NT2/D1 (cell line): ENCODE measurements around the gene TACC2.
A peak's percentile ranks its signal among the peaks of the same experiment; 100 is the strongest.

Experiments used
- DNase-seq: peaks from one replicate; pipeline ENCODE4 v3.0.0-alpha.2; 2011; ENCODE audit warnings: low read depth, low spot score
- H3K27me3 ChIP-seq: 2 replicates; pipeline ENCODE4 v1.6.0; 2011; ENCODE audit warnings: mild to moderate bottlenecking; ENCODE audit not compliant: insufficient read length, insufficient read depth
- H3K36me3 ChIP-seq: 2 replicates; pipeline ENCODE4 v1.6.1; 2011; ENCODE audit warnings: mild to moderate bottlenecking, low read length, mixed read lengths; ENCODE audit not compliant: insufficient read depth, insufficient read length
- H3K4me1 ChIP-seq: 2 replicates; pipeline ENCODE4 v1.5.1; 2011; ENCODE audit not compliant: insufficient read depth, insufficient read length
- H3K4me3 ChIP-seq: 2 replicates; pipeline ENCODE4 v1.5.1; 2011; ENCODE audit warnings: low read depth; ENCODE audit not compliant: insufficient read length
- H3K9ac ChIP-seq: 2 replicates; pipeline ENCODE4 v1.6.0; 2011; ENCODE audit warnings: low read depth; ENCODE audit not compliant: insufficient read length
- H3K9me3 ChIP-seq: 2 replicates; pipeline ENCODE4 v1.5.1; 2011; ENCODE audit warnings: mild to moderate bottlenecking, low read length; ENCODE audit not compliant: insufficient read depth
- SUZ12 ChIP-seq: IDR thresholded peaks from 2 replicates; pipeline ENCODE4 v1.6.1; 2011; ENCODE audit not compliant: insufficient read length, insufficient read depth; ENCODE audit errors: extremely low read depth
- YY1 ChIP-seq: IDR thresholded peaks from 2 replicates; pipeline ENCODE4 v1.6.1; 2011; ENCODE audit not compliant: insufficient read length, insufficient read depth
- ZNF274 ChIP-seq: IDR thresholded peaks from 2 replicates; pipeline ENCODE4 v1.6.1; 2011; ENCODE audit warnings: mild to moderate bottlenecking, low read depth, low read length

The TACC2 gene

GRCh38 chr10:122285506-122286444 lies 296.8 kb downstream of the TACC2 start:
- H3K27me3 ChIP-seq: no peaks in the 10 kb centered on the region
- H3K36me3 ChIP-seq: no peaks in the 10 kb centered on the region
- H3K9me3 ChIP-seq: no peaks in the 10 kb centered on the region
- peaks cover 14% of the 10 kb centered on the region for H3K4me1 ChIP-seq
- no peak for DNase-seq
- H3K4me3 ChIP-seq: no peak overlapping the region
- no peak overlapping the region for H3K9ac ChIP-seq
- TF ChIP-seq YY1 (no peak), SUZ12 (no peak), ZNF274 (no peak)

GRCh38 chr10:122286867-122287266 lies 297.9 kb downstream of the TACC2 start:
- no peak for DNase-seq
- Histone ChIP-seq H3K9me3 (no peaks in the 10 kb centered on the region), H3K4me1 (peaks cover 14% of the 10 kb centered on the region), H3K9ac (no peak overlapping the region), H3K27me3 (no peaks in the 10 kb centered on the region), H3K36me3 (no peaks in the 10 kb centered on the region), H3K4me3 (no peak overlapping the region)
- no peak for TF ChIP-seq SUZ12
- TF ChIP-seq ZNF274: no peak
- TF ChIP-seq YY1: no peak

GRCh38 chr10:122287570-122287969 lies 298.6 kb downstream of the TACC2 start:
- no peaks in the 10 kb centered on the region for H3K27me3 ChIP-seq
- H3K4me3 ChIP-seq: no peak overlapping the region
- TF ChIP-seq ZNF274 (no peak), SUZ12 (no peak), YY1 (no peak)
- no peaks in the 10 kb centered on the region for H3K36me3 ChIP-seq
- H3K4me1 ChIP-seq: peaks cover 12% of the 10 kb centered on the region
- no peaks in the 10 kb centered on the region for H3K9me3 ChIP-seq
- DNase-seq: no peak
- no peak overlapping the region for H3K9ac ChIP-seq

GRCh38 chr10:122288262-122288661 lies 299.3 kb downstream of the TACC2 start:
- Histone ChIP-seq H3K9ac (peak overlapping the region; percentile 29), H3K27me3 (no peaks in the 10 kb centered on the region), H3K9me3 (no peaks in the 10 kb centered on the region), H3K36me3 (no peaks in the 10 kb centered on the region), H3K4me1 (peaks cover 10% of the 10 kb centered on the region), H3K4me3 (no peak overlapping the region)
- no peak for DNase-seq
- no peak for TF ChIP-seq YY1
- no peak for TF ChIP-seq ZNF274
- TF ChIP-seq SUZ12: no peak

- H3K4me1 ChIP-seq: peaks cover 10% of the 10 kb centered on the region
- no peak overlapping the region for H3K4me3 ChIP-seq
- no peak for DNase-seq
Observed at GRCh38 chr10:122288917-122289316, 300.0 kb downstream of the TACC2 start.

GRCh38 chr10:122290334-122290733 lies 301.4 kb downstream of the TACC2 start:
- no peaks in the 10 kb centered on the region for H3K27me3 ChIP-seq
- TF ChIP-seq YY1 (no peak), ZNF274 (no peak), SUZ12 (no peak)
- no peak overlapping the region for H3K4me3 ChIP-seq
- no peak for DNase-seq
- peaks cover 15% of the 10 kb centered on the region for H3K4me1 ChIP-seq
- H3K36me3 ChIP-seq: no peaks in the 10 kb centered on the region
- H3K9me3 ChIP-seq: no peaks in the 10 kb centered on the region
- no peak overlapping the region for H3K9ac ChIP-seq

More at GRCh38 chr10:122288917-122289316, 300.0 kb downstream of the TACC2 start:
- Histone ChIP-seq H3K36me3 (no peaks in the 10 kb centered on the region), H3K9ac (no peak overlapping the region), H3K9me3 (no peaks in the 10 kb centered on the region), H3K27me3 (no peaks in the 10 kb centered on the region)
- no peak for TF ChIP-seq YY1
- TF ChIP-seq ZNF274: no peak
- no peak for TF ChIP-seq SUZ12

GRCh38 chr10:122290833-122291532 lies 302.0 kb downstream of the TACC2 start:
- H3K27me3 ChIP-seq: no peaks in the 10 kb centered on the region
- H3K9ac ChIP-seq: no peak overlapping the region
- TF ChIP-seq YY1 (no peak), SUZ12 (no peak)
- H3K4me1 ChIP-seq: peaks cover 11% of the 10 kb centered on the region
- DNase-seq: no peak
- no peak overlapping the region for H3K4me3 ChIP-seq
- no peaks in the 10 kb centered on the region for H3K9me3 ChIP-seq
- no peaks in the 10 kb centered on the region for H3K36me3 ChIP-seq
